A673 (cell line): Measurements from ENCODE around the gene AFG1L.

ENCODE experiments used
- EZH2 ChIP-seq: fragments of 200-600 bp; sonication (generic); IDR thresholded peaks from 2 replicates; pipeline ENCODE4 v1.6.1; 2017; ENCODE audit warnings: borderline replicate concordance, low read depth, mild to moderate bottlenecking, mixed read lengths, antibody characterized with exemption, low read length; ENCODE audit not compliant: poor library complexity, severe bottlenecking
- TF ChIP-seq, protein P1 (sequence below): fragments of 300-800, 200-600 bp; sonication (generic); conservative IDR thresholded peaks from 2 replicates; pipeline ENCODE4 v1.5.1; 2017; ENCODE audit warnings: low read depth, mild to moderate bottlenecking, antibody characterized with exemption, low read length, moderate library complexity, mixed read lengths

DNA sequence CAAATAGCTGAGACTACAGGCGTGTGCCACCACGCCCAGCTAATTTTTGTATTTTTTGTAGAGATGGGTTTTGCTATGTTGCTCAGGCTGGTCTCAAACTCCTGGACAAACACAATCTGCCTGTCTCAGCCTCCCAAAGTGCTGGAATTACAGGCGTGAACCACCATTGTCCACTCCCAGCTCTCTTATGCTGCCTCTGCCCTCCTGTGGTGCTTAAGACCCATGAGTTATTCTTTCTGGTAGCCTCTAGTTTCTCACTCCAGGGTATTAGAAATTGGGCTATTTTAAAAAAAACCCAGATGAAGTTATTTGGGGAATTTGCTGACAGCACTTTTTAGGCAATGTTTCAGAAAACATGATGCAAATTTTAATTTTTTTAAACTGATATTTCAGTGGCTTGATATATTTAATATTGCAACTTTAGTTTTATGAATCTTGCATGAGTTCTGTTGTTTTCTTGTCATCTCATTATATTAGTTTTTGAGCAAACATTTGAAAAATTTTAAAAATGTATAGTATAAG lies 151.8 kb downstream of the AFG1L start:
- TF ChIP-seq, protein P1, sequence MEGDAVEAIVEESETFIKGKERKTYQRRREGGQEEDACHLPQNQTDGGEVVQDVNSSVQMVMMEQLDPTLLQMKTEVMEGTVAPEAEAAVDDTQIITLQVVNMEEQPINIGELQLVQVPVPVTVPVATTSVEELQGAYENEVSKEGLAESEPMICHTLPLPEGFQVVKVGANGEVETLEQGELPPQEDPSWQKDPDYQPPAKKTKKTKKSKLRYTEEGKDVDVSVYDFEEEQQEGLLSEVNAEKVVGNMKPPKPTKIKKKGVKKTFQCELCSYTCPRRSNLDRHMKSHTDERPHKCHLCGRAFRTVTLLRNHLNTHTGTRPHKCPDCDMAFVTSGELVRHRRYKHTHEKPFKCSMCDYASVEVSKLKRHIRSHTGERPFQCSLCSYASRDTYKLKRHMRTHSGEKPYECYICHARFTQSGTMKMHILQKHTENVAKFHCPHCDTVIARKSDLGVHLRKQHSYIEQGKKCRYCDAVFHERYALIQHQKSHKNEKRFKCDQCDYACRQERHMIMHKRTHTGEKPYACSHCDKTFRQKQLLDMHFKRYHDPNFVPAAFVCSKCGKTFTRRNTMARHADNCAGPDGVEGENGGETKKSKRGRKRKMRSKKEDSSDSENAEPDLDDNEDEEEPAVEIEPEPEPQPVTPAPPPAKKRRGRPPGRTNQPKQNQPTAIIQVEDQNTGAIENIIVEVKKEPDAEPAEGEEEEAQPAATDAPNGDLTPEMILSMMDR = no peak
- no peak for TF ChIP-seq EZH2
